Epithelial cell of proximal tubule (primary cell): ENCODE data around the gene LDHA. TPM values are rescaled to one million over a fixed set of nuclear protein-coding genes. Genes with fewer than 3 reads are reported as not detected.

ENCODE experiments used
- DNase-seq: peaks from one replicate; pipeline ENCODE4 v3.0.0-alpha.2; 2011; ENCODE audit warnings: low read depth
- H3K4me3 ChIP-seq: 2 replicates; pipeline ENCODE4 v1.5.1; 2011; ENCODE audit warnings: low read depth, mild to moderate bottlenecking, low read length
- CTCF ChIP-seq: conservative IDR thresholded peaks from 2 replicates; pipeline ENCODE4 v1.5.1; 2012; ENCODE audit warnings: low read depth, mild to moderate bottlenecking, low read length
- total RNA-seq: library from RNA; depleted of rRNA; stranded (reverse); fragments of >200 nt; gene quantifications from 2 replicates; pipeline ENCODE4 v1.2.3, GENCODE V29; 2015

Gene LDHA
- total RNA-seq, 1 donor from 2014 or later, result 1,671 TPM

DNA sequence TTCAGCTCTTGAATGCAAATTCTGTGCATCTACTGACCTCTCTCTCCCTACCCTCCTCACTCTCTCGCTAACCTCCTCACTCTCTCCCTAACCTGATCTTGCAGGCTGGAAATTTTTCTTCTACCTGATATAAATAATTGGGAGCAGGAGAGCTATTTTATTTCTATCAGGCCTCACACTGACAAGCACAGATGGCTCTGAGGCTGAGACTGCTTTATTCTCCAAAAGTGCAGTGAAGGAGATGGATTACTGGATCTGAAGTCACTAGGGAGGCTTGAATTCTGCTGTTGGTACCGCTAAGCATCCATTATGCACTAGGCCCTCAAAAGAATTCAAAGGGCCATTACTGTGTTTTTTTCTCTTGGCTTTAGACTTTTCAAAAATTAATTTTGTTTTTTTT is 19.4 kb upstream of the LDHA start:
- no peak overlapping the region for H3K4me3 ChIP-seq
- no peak for TF ChIP-seq CTCF
- no peak for DNase-seq

- no peak overlapping the region for H3K4me3 ChIP-seq
- TF ChIP-seq CTCF, result no peak
- no peak for DNase-seq
Measured at GRCh38 chr11:18375941-18376340, 18.4 kb upstream of the LDHA start.

DNA sequence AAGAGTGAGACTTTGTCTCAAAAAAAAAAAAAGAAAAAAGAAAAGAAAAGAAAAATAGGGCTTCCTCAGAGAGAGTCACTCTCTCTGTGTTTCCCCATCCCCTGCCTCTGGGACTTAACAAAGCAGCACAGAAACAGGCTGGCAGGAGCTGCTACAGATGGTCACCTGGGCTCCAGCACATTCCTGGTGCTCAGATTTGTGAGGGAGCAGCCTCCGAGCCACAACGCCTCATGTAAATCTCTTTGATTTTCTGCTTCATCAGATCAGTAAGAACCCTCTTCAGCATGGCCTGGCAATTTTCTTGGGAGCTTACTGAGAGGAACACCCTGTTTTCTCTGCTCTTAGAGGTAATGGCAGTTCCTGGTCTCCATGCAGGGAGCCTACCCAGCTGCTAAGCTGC is 15.2 kb upstream of the LDHA start:
- H3K4me3 ChIP-seq, result no peak overlapping the region
- TF ChIP-seq CTCF, result no peak
- no peak for DNase-seq

DNA sequence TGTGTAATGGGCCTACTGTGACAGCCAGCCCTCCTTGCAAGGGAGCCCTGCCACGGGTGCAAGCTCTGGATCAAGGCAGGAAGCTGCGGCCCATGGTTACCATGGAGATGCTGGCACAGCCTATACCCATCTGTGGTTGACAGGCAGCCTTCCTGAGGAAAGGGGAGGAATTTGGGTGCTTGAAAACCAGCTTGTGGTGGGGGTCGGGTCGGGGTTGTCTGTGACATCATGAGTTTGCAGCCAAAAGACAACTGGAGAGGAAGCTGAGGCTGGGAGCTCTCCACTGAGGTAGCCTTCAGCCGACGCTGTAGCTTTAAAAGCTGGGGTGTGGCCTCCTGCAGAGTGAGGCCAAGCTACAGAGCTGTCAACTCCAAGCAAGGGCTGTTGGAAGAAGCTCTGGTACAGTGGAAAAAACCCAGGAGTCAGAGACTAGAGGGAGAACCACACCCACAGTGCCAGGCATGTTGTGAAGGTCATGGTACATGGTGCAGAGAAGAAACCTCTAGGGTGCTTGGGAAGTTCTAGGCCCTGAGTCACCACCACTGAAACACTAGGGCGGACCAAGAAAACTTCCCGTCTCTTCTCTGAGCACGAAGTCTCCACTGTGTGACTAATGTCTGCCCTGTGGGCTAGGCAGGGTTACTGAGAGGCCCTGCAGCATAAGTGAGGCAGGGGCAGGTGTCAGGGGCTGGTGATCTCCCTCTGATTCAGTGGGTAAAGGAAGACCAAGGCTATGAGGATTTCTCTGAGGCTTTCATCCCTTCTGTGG is 10.8 kb upstream of the LDHA start:
- peak overlapping the region; percentile 27 for H3K4me3 ChIP-seq
- TF ChIP-seq CTCF, result no peak
- DNase-seq, result peak; percentile 99

DNA sequence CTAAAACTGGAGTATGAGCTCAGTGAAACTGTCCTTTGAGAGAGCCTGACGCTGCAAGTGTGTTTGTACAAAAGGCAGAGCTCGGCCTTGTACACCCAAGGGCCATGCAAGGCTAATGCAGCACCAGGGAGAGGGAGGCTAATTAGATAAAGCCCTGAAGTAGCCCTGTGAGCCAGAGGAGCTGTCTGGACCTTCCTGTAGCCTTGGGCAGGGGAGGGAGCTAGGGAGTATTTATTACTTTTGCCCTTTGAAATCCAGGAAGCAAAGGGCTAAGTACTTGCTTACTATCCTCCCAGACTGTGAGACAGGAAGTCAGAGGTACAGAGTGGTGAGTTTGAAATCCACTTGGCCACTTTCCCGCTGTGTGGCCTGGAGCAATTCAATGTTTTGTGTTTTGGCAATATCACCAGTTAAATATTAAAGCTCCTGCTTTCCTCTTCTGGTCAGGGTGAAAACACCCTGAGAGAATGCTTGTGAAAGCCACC is 10.2 kb upstream of the LDHA start:
- no peak for TF ChIP-seq CTCF
- peak; percentile 84 for DNase-seq
- H3K4me3 ChIP-seq, result peak overlapping the region; percentile 27

GRCh38 chr11:18390088-18390487 is 4.3 kb upstream of the LDHA start:
- no peak for DNase-seq
- no peak overlapping the region for H3K4me3 ChIP-seq
- TF ChIP-seq CTCF, result no peak
